GM12878 (cell line): ENCODE measurements around the gene MPC1. TPM values are rescaled to one million over a fixed set of nuclear protein-coding genes. Genes with fewer than 3 reads are reported as not detected.

Source experiments
- ATAC-seq: fragments of 200-7000 bp; cut with Tn5 transposase; 3 replicates; pipeline ENCODE4 v1.9.1; 2020; ENCODE audit warnings: mild to moderate bottlenecking, moderate library complexity
- BruUV-seq: library from RNA; stranded (reverse); fragments of 400-500 nt; replicated peaks from 2 replicates; lab custom pipeline; 2021; lab: Mats Ljungman, UMichigan
- CTCF ChIA-PET: fragments of 300-600 bp; sonication (Branson Sonifier 250); formaldehyde crosslinking; extraction: SDS; loops from one replicate; lab custom pipeline; 2021; ENCODE audit warnings: inconsistent platforms; lab: Yijun Ruan, JAX
- POLR2A ChIA-PET: fragments of 350-600 bp; formaldehyde crosslinking; extraction: SDS; loops from one replicate; lab custom pipeline; 2021; ENCODE audit warnings: inconsistent platforms; lab: Charles Lee
- RAD21 ChIA-PET: fragments of 300-600 bp; sonication (Branson Sonifier 250); formaldehyde crosslinking; loops from one replicate; lab custom pipeline; 2023; ENCODE audit warnings: antibody characterized with exemption; ENCODE audit not compliant: unreplicated experiment; lab: Charles Lee
- SMC1A ChIA-PET: fragments of 300-600 bp; sonication (Branson Sonifier 250); formaldehyde crosslinking; loops from one replicate; lab custom pipeline; 2023; ENCODE audit not compliant: unreplicated experiment, uncharacterized antibody; lab: Charles Lee
- DNase-seq: peaks from one replicate; pipeline ENCODE4 v3.0.0-alpha.2; 2011; ENCODE audit warnings: low read depth, low spot score
- FAIRE-seq: peaks from 3 replicates; lab custom pipeline; 2011; peaks lifted over from hg19 to GRCh38; lab: Jason Lieb, UNC
- H2AFZ ChIP-seq: 2 replicates; pipeline ENCODE4 v1.6.0; 2011; ENCODE audit warnings: low read depth, low read length, control low read depth; ENCODE audit not compliant: control insufficient read depth
- H3K27ac ChIP-seq: 2 replicates; pipeline ENCODE4 v1.5.1; 2011; ENCODE audit warnings: control low read depth; ENCODE audit not compliant: control insufficient read depth, insufficient read depth
- H3K27me3 ChIP-seq, 2 experiments: replicated peaks in 1 of 2; 2 replicates each; pipeline versions ENCODE4 v1.6.0 to v1.6.1; 2011; ENCODE audit warnings: low read length in 1 of 2; ENCODE audit not compliant: control insufficient read depth in 2 of 2, insufficient read depth in 2 of 2
- H3K36me3 ChIP-seq, 2 experiments: 2 replicates each; pipeline ENCODE4 v1.5.1; 2011; ENCODE audit warnings: low read length in 1 of 2; ENCODE audit not compliant: control insufficient read depth in 2 of 2, insufficient read depth in 2 of 2
- H3K4me1 ChIP-seq: 2 replicates; pipeline ENCODE4 v1.6.1; 2011; ENCODE audit warnings: mild to moderate bottlenecking, low read length, moderate library complexity, mixed read lengths; ENCODE audit not compliant: control insufficient read depth, insufficient read depth
- H3K4me2 ChIP-seq: 2 replicates; pipeline ENCODE4 v1.6.0; 2011; ENCODE audit warnings: control low read depth; ENCODE audit not compliant: control insufficient read depth, insufficient read depth
- H3K4me3 ChIP-seq: fragments of 200-600 bp; sonication (generic); 2 replicates; pipeline ENCODE4 v1.5.1; 2016
- H3K79me2 ChIP-seq: 2 replicates; pipeline ENCODE4 v1.6.0; 2011; ENCODE audit warnings: low read length; ENCODE audit not compliant: control insufficient read depth, insufficient read depth
- H3K9ac ChIP-seq: 2 replicates; pipeline ENCODE4 v1.8.0; 2011; ENCODE audit warnings: low read length, control low read depth, mixed read lengths; ENCODE audit not compliant: control insufficient read depth, insufficient read depth
- H3K9me3 ChIP-seq: replicated peaks from 3 replicates; pipeline ENCODE4 v1.5.1; 2011; ENCODE audit warnings: mild to moderate bottlenecking, low read length; ENCODE audit not compliant: control insufficient read depth, insufficient read depth
- H4K20me1 ChIP-seq: 2 replicates; pipeline ENCODE4 v1.6.0; 2011; ENCODE audit not compliant: control insufficient read depth, insufficient read depth
- ATF3 ChIP-seq: IDR thresholded peaks from 2 replicates; pipeline ENCODE4 v1.6.1; 2011; ENCODE audit warnings: low read depth, mild to moderate bottlenecking, low read length, moderate library complexity, borderline replicate concordance; ENCODE audit errors: extremely low read depth
- BRCA1 ChIP-seq: IDR thresholded peaks from 2 replicates; pipeline ENCODE4 v1.6.1; 2011; ENCODE audit warnings: low read depth, low read length, improper control_type of control experiment
- CHD1 ChIP-seq: IDR thresholded peaks from 2 replicates; pipeline ENCODE4 v1.6.1; 2012; ENCODE audit warnings: low read depth, low read length, improper control_type of control experiment
- FOS ChIP-seq: IDR thresholded peaks from 3 replicates; pipeline ENCODE4 v1.6.1; 2011; ENCODE audit warnings: borderline replicate concordance; ENCODE audit not compliant: insufficient read length; ENCODE audit errors: extremely low read depth
- FOXM1 ChIP-seq: IDR thresholded peaks from 2 replicates; pipeline ENCODE4 v1.6.1; 2012; ENCODE audit warnings: low read depth, mild to moderate bottlenecking, inconsistent platforms, low read length, moderate library complexity
- POLR2A ChIP-seq: IDR thresholded peaks from 2 replicates; pipeline ENCODE4 v1.6.1; 2011; ENCODE audit warnings: low read depth, mild to moderate bottlenecking, low read length
- RB1 ChIP-seq: fragments of 450-650 bp; formaldehyde crosslinking; IDR thresholded peaks from 2 replicates; pipeline ENCODE4 v1.6.1; 2017; ENCODE audit warnings: mild to moderate bottlenecking, borderline replicate concordance
- RFX5 ChIP-seq: IDR thresholded peaks from 2 replicates; pipeline ENCODE4 v1.6.1; 2011; ENCODE audit warnings: low read depth, low read length, improper control_type of control experiment
- SP1 ChIP-seq: IDR thresholded peaks from one replicate; pipeline ENCODE4 v1.6.1; 2011; ENCODE audit warnings: low read depth, low read length
- SREBF1 ChIP-seq: IDR thresholded peaks from 2 replicates; pipeline ENCODE4 v1.6.1; 2012; ENCODE audit warnings: mild to moderate bottlenecking, low read length
- ZBED1 ChIP-seq: IDR thresholded peaks from 2 replicates; pipeline ENCODE4 v1.6.1; 2016; ENCODE audit warnings: borderline replicate concordance
- ZBTB11 ChIP-seq: fragments of 450-650 bp; formaldehyde crosslinking; IDR thresholded peaks from 2 replicates; pipeline ENCODE4 v1.5.0; 2022; ENCODE audit warnings: mild to moderate bottlenecking, missing genetic modification characterization
- ZBTB4 ChIP-seq: fragments of 450-650 bp; formaldehyde crosslinking; IDR thresholded peaks from 2 replicates; pipeline ENCODE4 v1.4.0; 2022; ENCODE audit warnings: mild to moderate bottlenecking, moderate library complexity
- ZNF687 ChIP-seq: fragments of 450-650 bp; IDR thresholded peaks from 2 replicates; pipeline ENCODE4 v1.6.1; 2017; ENCODE audit warnings: mild to moderate bottlenecking, moderate library complexity
- WGBS: methylation state at CpG from one replicate; pipeline ENCODE4 v1.1.6; 2016; ENCODE audit warnings: low lambda C conversion rate; ENCODE audit not compliant: insufficient replicate concordance, insufficient coverage; ENCODE audit errors: missing lambda C conversion rate; 5-methylcytosine and 5-hydroxymethylcytosine counted together
- in situ Hi-C: fragments of 300-500 bp; cut with MboI; formaldehyde crosslinking; loops from 9 replicates; pipeline ENCODE4 v1.14.3; 2018; ENCODE audit warnings: mixed read lengths
- intact Hi-C: fragments of 100-400 bp; cut with micrococcal nuclease; formaldehyde crosslinking; loops from one replicate; pipeline ENCODE4 v1.14.2; 2022; ENCODE audit not compliant: unreplicated experiment
- polyA plus RNA-seq, 11 experiments: library from polyadenylated mRNA; depleted of rRNA in 4 of 11; unstranded in 6 of 11; stranded (reverse) in 5 of 11; fragments of >200 nt; fragmentation: Nextera tagmentation in 4 of 11; fragmentation: Illumina TruSeq in 1 of 11; extraction: Ambion mirVana in 4 of 11; extraction: Trizol in 1 of 11; gene quantifications; 1 replicate in 1 of 11; 2 replicates in 10 of 11; pipeline versions ENCODE4 v1.2.1 to v1.2.3, GENCODE V29; 2011 to 2016; ENCODE audit warnings: inconsistent platforms in 2 of 11, missing spikeins in 2 of 11, low read depth in 1 of 11
- total RNA-seq, 4 experiments: library from RNA; depleted of rRNA in 3 of 4; stranded (reverse); fragments of >200 nt in 3 of 4; fragmentation: Illumina TruSeq in 1 of 4; extraction: Trizol in 1 of 4; gene quantifications; 2 replicates each; pipeline versions ENCODE4 v1.2.1 to v1.2.3, GENCODE V29; 2013 to 2021

MPC1 gene
- total and polyA plus RNA-seq, 10 of the 15 experiments (the other 5 are each of a cell fraction or from before 2014, with no cell fraction given), result 53.2 to 177 (median 78.8) TPM

- Histone ChIP-seq H4K20me1 (no peaks in the 10 kb centered on the region; the same call in 1 of the 2 replicates), H3K4me2 (no peak overlapping the region), H3K9ac (no peak overlapping the region), H2AFZ (peak overlapping the region; percentile 2; the same call in 1 of the 2 replicates), H3K27ac (no peak overlapping the region), H3K4me3 (no peak overlapping the region), H3K79me2 (no peaks in the 10 kb centered on the region), H3K4me1 (peaks cover 6% of the 10 kb centered on the region), H3K27me3 (no peaks in the 10 kb centered on the region), H3K36me3 (no peaks in the 10 kb centered on the region), H3K9me3 (no peaks in the 10 kb centered on the region)
- ATAC-seq (peak; percentile 56), DNase-seq (peak; percentile 37), FAIRE-seq (no peak)
- BruUV-seq, result no TSS peak
- TF ChIP-seq POLR2A (no peak), ATF3 (no peak), ZNF687 (no peak), ZBTB4 (CRISPR knock-in tag) (no peak), BRCA1 (no peak), RFX5 (no peak), SP1 (no peak), FOS (no peak), ZBTB11 (CRISPR knock-in tag) (no peak), RB1 (no peak), SREBF1 (no peak), CHD1 (no peak), ZBED1 (no peak), FOXM1 (no peak)
- RAD21 ChIA-PET, result no interaction called here
- CTCF ChIA-PET, result interaction anchor here (1.8 to 1.9 kb wide), 2 partner anchors 10 to 97 kb away, joined by 7 to 9 read pairs; no protein-coding TSS in a partner anchor
- SMC1A ChIA-PET, result interaction anchor here (1.0 to 1.7 kb wide), 3 partner anchors 12 to 97 kb away, joined by 3 to 8 read pairs (median 6); no protein-coding TSS in a partner anchor
- in situ Hi-C loops, result no loop called here
- intact Hi-C loops, result no loop called here
- POLR2A ChIA-PET, result interaction anchor here (2.0 kb wide), 1 partner anchor 12 kb away, joined by 7 read pairs; no protein-coding TSS in a partner anchor
- 31% methylated on average over 10 of the region's 10 CpGs for WGBS
These were observed 27.7 kb upstream of the MPC1 start for GRCh38 chr6:166410426-166410935.
